ENCODE results near the gene PIP4P1. TPM values are rescaled to one million over a fixed set of nuclear protein-coding genes. Genes with fewer than 3 reads are reported as not detected.
A peak's percentile ranks its signal among the peaks of the same experiment; 100 is the strongest.

PIP4P1 gene
- total RNA-seq, 1 experiment from 2014 or later: 32.4 TPM

DNA sequence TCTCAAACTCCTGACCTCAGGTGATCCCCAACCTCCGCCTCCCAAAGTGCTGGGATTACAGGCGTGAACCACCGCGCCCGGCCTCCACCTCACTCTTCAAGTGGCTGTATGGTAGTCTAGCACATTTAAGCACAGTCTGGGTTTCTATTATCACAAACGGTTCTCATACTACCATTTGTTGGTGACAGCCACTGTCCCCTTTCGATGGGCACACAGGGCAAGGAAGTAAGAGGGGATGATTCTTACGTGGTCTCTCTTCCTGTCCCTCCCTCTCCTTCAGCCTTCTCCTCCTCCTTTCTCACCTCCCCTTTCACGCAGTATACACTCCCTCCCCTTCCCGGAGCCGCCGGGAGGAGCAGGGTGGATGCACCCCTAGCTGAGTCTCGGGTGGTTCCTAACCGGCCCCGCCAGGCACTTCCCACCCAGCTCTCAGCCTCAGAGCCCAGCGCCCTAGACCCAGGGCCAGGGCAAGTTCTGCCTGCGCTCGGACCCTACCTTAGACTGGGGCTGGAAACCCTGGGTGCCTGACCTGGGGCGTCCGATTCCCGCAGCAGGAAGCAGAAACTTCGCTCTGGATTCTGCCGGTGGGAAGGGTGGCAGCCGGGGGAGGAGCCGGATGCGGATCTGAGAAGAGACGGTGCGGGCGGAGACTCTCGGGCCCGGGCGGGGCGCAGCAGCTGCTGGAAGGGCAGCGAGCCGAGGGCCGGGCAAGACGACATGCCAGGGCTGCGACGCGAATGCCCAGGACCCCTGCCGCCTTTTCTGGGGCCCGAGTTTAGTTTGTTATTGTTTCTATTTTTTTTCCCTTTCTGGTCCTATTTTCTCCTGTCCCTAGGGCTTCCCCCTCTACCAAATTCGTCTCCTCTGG is 48.1 kb downstream of the PIP4P1 start, which contains the start of gene TEP1:
TSS of gene TEP1 (minus strand) at position 626 of the 868 bp plus-strand sequence. CDS start 5,062 bp downstream, outside the sequence.
- DNase-seq (ENCODE audit: low spot score): peak; percentile 89
- TF ChIP-seq, protein P1, sequence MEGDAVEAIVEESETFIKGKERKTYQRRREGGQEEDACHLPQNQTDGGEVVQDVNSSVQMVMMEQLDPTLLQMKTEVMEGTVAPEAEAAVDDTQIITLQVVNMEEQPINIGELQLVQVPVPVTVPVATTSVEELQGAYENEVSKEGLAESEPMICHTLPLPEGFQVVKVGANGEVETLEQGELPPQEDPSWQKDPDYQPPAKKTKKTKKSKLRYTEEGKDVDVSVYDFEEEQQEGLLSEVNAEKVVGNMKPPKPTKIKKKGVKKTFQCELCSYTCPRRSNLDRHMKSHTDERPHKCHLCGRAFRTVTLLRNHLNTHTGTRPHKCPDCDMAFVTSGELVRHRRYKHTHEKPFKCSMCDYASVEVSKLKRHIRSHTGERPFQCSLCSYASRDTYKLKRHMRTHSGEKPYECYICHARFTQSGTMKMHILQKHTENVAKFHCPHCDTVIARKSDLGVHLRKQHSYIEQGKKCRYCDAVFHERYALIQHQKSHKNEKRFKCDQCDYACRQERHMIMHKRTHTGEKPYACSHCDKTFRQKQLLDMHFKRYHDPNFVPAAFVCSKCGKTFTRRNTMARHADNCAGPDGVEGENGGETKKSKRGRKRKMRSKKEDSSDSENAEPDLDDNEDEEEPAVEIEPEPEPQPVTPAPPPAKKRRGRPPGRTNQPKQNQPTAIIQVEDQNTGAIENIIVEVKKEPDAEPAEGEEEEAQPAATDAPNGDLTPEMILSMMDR (conservative IDR thresholded peaks at IDR 0.05; ENCODE audit: low read depth, low read length): no peak
- TF ChIP-seq EZH2 (IDR thresholded peaks at IDR 0.05; ENCODE audit: borderline replicate concordance, low read depth, low read length, poor library complexity, severe bottlenecking): no peak
- H3K4me3 ChIP-seq (ENCODE audit: low read depth, low read length, poor library complexity, severe bottlenecking): peak within 1 kb of the TSS; percentile 78
- BruUV-seq (replicated peaks): TSS peak; percentile 65
- H3K9me3 ChIP-seq (ENCODE audit: low read depth, low read length, poor library complexity, severe bottlenecking): no peaks in the 10 kb centered on the region
- CTCF ChIA-PET: interaction anchor here (0.6 kb wide), 1 partner anchor 289 kb away, joined by 6 read pairs; no protein-coding TSS in a partner anchor
- H3K36me3 ChIP-seq (ENCODE audit: insufficient read depth, low read length, poor library complexity, severe bottlenecking): peaks cover under 1% of the 10 kb centered on the region
- no peaks in the 10 kb centered on the region for H3K27me3 ChIP-seq (replicated peaks; ENCODE audit: insufficient read depth, low read depth, low read length, poor library complexity)
- H3K4me1 ChIP-seq (ENCODE audit: insufficient read depth, low read length, poor library complexity, severe bottlenecking): peaks cover 13% of the 10 kb centered on the region
- H3K27ac ChIP-seq (ENCODE audit: low read depth, low read length, poor library complexity, severe bottlenecking): peak within 1 kb of the TSS; percentile 85
- POLR2A ChIA-PET (ENCODE audit: low non-redundant PET): interaction anchor here (0.6 to 0.9 kb wide), 3 partner anchors 49 to 71 kb away, joined by 4 to 6 read pairs (median 5); no protein-coding TSS in a partner anchor
- intact Hi-C loops (cut with micrococcal nuclease; ENCODE audit: unreplicated experiment): loop anchor here (2.0 to 5.0 kb wide), 2 partner anchors 196 to 269 kb away; partner anchors contain the start of gene RNASE4

DNA sequence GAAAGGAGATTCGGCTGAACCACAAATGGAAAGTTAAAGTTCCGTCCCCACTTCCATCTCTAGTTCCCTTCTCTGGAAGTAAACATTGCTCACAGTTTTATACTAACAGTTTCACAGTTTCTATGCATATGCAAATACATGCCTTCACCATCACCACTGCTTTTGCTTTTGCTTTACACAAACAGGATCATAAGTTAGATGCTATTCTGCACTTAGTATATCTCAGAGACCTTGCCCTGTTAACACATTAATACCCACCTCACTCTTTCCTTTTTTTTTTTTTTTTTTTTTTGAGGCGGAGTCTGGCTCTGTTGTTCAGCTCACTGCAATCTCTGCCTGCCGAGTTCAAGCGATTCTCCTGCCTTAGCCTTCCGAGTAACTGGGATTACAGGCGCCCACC is 48.8 kb downstream of the PIP4P1 start:
- peak; percentile 7 for DNase-seq (ENCODE audit: low spot score)
- POLR2A ChIA-PET (ENCODE audit: low non-redundant PET): interaction anchor here (0.6 to 0.9 kb wide), 2 partner anchors 49 to 57 kb away, joined by 4 to 5 read pairs; no protein-coding TSS in a partner anchor
- Histone ChIP-seq H3K4me3 (ENCODE audit: low read depth, low read length, poor library complexity, severe bottlenecking) (peak overlapping the region; percentile 78), H3K4me1 (ENCODE audit: insufficient read depth, low read length, poor library complexity, severe bottlenecking) (peaks cover 13% of the 10 kb centered on the region), H3K9me3 (ENCODE audit: low read depth, low read length, poor library complexity, severe bottlenecking) (no peaks in the 10 kb centered on the region), H3K36me3 (ENCODE audit: insufficient read depth, low read length, poor library complexity, severe bottlenecking) (peaks cover 8% of the 10 kb centered on the region), H3K27me3 (replicated peaks; ENCODE audit: insufficient read depth, low read depth, low read length, poor library complexity) (no peaks in the 10 kb centered on the region), H3K27ac (ENCODE audit: low read depth, low read length, poor library complexity, severe bottlenecking) (no peak overlapping the region)
- CTCF ChIA-PET: no interaction called here
- no TSS peak for BruUV-seq (replicated peaks)
- no peak for TF ChIP-seq EZH2 (IDR thresholded peaks at IDR 0.05; ENCODE audit: borderline replicate concordance, low read depth, low read length, poor library complexity, severe bottlenecking)
- TF ChIP-seq, protein P1 (conservative IDR thresholded peaks at IDR 0.05; ENCODE audit: low read depth, low read length): no peak
- intact Hi-C loops (cut with micrococcal nuclease; ENCODE audit: unreplicated experiment): loop anchor here (2.0 to 5.0 kb wide), 2 partner anchors 196 to 270 kb away; partner anchors contain the start of gene RNASE4

DNA sequence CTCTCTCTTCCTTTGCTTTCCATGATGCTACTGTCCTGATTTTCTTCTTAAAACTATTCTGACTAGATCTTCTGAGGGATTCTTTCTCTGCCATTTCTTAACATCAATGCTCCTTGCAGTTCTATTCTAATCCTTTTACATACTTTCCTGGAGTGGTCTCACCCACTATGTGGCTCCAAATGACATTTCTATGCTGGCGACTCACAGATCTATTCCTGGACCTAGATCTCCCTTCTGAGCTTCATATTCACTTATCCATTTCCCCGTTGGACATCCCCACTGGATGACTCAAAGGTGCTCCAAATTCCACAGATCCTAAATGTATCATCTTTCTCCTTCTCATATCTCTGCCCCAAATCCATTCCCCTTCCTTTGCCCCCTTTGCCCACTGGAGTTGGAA is 52.0 kb downstream of the PIP4P1 start:
- TF ChIP-seq, protein P1 (conservative IDR thresholded peaks at IDR 0.05; ENCODE audit: low read depth, low read length): no peak
- TF ChIP-seq EZH2 (IDR thresholded peaks at IDR 0.05; ENCODE audit: borderline replicate concordance, low read depth, low read length, poor library complexity, severe bottlenecking): no peak
- Histone ChIP-seq H3K4me1 (ENCODE audit: insufficient read depth, low read length, poor library complexity, severe bottlenecking) (peaks cover 12% of the 10 kb centered on the region), H3K27me3 (replicated peaks; ENCODE audit: insufficient read depth, low read depth, low read length, poor library complexity) (no peaks in the 10 kb centered on the region), H3K27ac (ENCODE audit: low read depth, low read length, poor library complexity, severe bottlenecking) (no peak overlapping the region), H3K9me3 (ENCODE audit: low read depth, low read length, poor library complexity, severe bottlenecking) (no peaks in the 10 kb centered on the region), H3K4me3 (ENCODE audit: low read depth, low read length, poor library complexity, severe bottlenecking) (no peak overlapping the region), H3K36me3 (ENCODE audit: insufficient read depth, low read length, poor library complexity, severe bottlenecking) (peaks cover 20% of the 10 kb centered on the region)
- intact Hi-C loops (cut with micrococcal nuclease; ENCODE audit: unreplicated experiment): no loop called here
- POLR2A ChIA-PET (ENCODE audit: low non-redundant PET): no interaction called here
- DNase-seq (ENCODE audit: low spot score): no peak
- CTCF ChIA-PET: no interaction called here
- BruUV-seq (replicated peaks): no TSS peak

Other genes starting within 250 kb of the PIP4P1 start
- not detected in 2 replicates for gene OR11H6, start 237.7 kb downstream of the PIP4P1 start, total RNA-seq (2021)
- gene OR11H7, start 232.5 kb downstream of the PIP4P1 start, total RNA-seq (2021): not detected in 2 replicates
- gene OR11H4, start 222.1 kb downstream of the PIP4P1 start, total RNA-seq (2021): not detected in 2 replicates
- gene TTC5, start 155.5 kb downstream of the PIP4P1 start, total RNA-seq (2021): 31.8 and 31.9 TPM in 2 replicates
- gene CCNB1IP1, start 128.2 kb downstream of the PIP4P1 start, total RNA-seq (2021): 117 and 121 TPM in 2 replicates
- 67.8 and 67.9 TPM in 2 replicates for gene PARP2, start 117.8 kb downstream of the PIP4P1 start, total RNA-seq (2021)
- gene TEP1, start 47.9 kb downstream of the PIP4P1 start, total RNA-seq (2021): 12.3 and 15.9 TPM in 2 replicates
- gene KLHL33, start 25.3 kb downstream of the PIP4P1 start, total RNA-seq (2021): 0.04 and 0.13 TPM in 2 replicates
- 59.2 and 67.8 TPM in 2 replicates for gene OSGEP, start 6.6 kb downstream of the PIP4P1 start, total RNA-seq (2021)
- gene APEX1, start 6.2 kb downstream of the PIP4P1 start, total RNA-seq (2021): 277 and 299 TPM in 2 replicates
- 78.3 and 97.0 TPM in 2 replicates for gene PNP, start 8.0 kb upstream of the PIP4P1 start, total RNA-seq (2021)
- 0.26 TPM in 1 of 2 replicates, not detected in the other for gene RNASE10, start 44.1 kb upstream of the PIP4P1 start, total RNA-seq (2021)
- not detected in 2 replicates for gene RNASE9, start 99.6 kb upstream of the PIP4P1 start, total RNA-seq (2021)
- gene RNASE11, start 126.6 kb upstream of the PIP4P1 start, total RNA-seq (2021): not detected in 2 replicates
- not detected in 2 replicates for gene RNASE12, start 129.9 kb upstream of the PIP4P1 start, total RNA-seq (2021)
- not detected in 2 replicates for gene OR6S1, start 180.3 kb upstream of the PIP4P1 start, total RNA-seq (2021)
- gene RNASE4, start 223.1 kb upstream of the PIP4P1 start, total RNA-seq (2021): 0.75 and 1.8 TPM in 2 replicates
- 0.71 and 2.2 TPM in 2 replicates for gene ANG, start 227.3 kb upstream of the PIP4P1 start, total RNA-seq (2021)

Measured in A673 (cell line).